ENCODE data around the gene FAM170B. TPM values are rescaled to one million over a fixed set of nuclear protein-coding genes. Genes with fewer than 3 reads are reported as not detected.

Gene FAM170B
- total and polyA plus RNA-seq, 9 of the 15 experiments (the other 6 are each of a cell fraction or from before 2014, with no cell fraction given) = 0.11 to 0.21 TPM; not detected in 7

DNA sequence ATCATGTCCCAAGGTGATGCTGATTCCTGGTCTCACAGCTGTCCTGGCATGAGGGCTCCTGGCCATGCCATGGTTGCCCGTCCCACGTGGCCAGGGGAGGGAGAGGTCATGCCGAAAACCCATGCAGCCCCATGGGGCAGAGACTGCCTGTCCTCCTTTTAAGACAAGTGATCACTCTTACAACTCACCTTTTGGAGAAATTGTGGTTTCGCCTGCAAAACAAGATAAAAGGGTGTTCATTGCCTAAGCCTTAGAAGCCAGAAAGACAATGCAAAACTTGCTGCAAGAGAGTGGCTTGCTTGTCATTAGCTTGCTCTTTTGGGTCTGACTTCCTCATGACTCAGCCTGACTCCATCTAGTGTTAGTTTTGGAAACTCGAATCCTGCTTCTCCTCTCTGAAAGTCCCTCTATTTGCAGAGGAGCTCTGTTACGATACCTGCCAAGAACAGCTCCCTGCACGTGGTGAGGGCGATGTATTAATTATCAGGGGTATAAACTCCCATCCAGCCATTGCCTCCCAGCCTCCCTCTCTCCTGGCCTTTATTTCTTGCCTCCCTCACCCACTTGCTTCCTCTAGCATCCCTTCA is 27.7 kb upstream of the FAM170B start (continued):
- TF ChIP-seq SREBF2 (CRISPR knock-in tag; IDR thresholded peaks at IDR 0.05) = no peak
- TF ChIP-seq ZNF561 (CRISPR knock-in tag; conservative IDR thresholded peaks at IDR 0.05) = no peak
- peak; percentile 67; the same call in 1 of the 2 replicates for TF ChIP-seq FOXM1 (IDR thresholded peaks at IDR 0.05; ENCODE audit: low read depth)
- no peak for TF ChIP-seq FOXM1 (CRISPR knock-in tag; IDR thresholded peaks at IDR 0.05; ENCODE audit: low read depth)
- TF ChIP-seq MCM3 (IDR thresholded peaks at IDR 0.05) = no peak
- TF ChIP-seq DPF2 (IDR thresholded peaks at IDR 0.05) = peak; percentile 94
- peak; percentile 26; the same call in 1 of the 2 replicates for TF ChIP-seq OTX1 (CRISPR knock-in tag; IDR thresholded peaks at IDR 0.05)
- peak; percentile 92 for TF ChIP-seq TEAD4 (IDR thresholded peaks at IDR 0.05; ENCODE audit: low read length)
- TF ChIP-seq TEAD4 (CRISPR knock-in tag; IDR thresholded peaks at IDR 0.05; ENCODE audit: borderline replicate concordance) = no peak
- peak; percentile 57 for TF ChIP-seq CREM (IDR thresholded peaks at IDR 0.05; ENCODE audit: low read depth)
- peak; percentile 94 for TF ChIP-seq SMARCE1 (IDR thresholded peaks at IDR 0.05)
- no peak for TF ChIP-seq ZNF143 (CRISPR knock-in tag; IDR thresholded peaks at IDR 0.05)
- TF ChIP-seq ZBTB11 (CRISPR knock-in tag; IDR thresholded peaks at IDR 0.05) = no peak
- TF ChIP-seq ZNF408 (CRISPR knock-in tag; IDR thresholded peaks at IDR 0.05; ENCODE audit: low read depth) = no peak
- no peak for TF ChIP-seq SIRT6 (IDR thresholded peaks at IDR 0.05; ENCODE audit: low read depth, low read length)
- TF ChIP-seq, protein P1, sequence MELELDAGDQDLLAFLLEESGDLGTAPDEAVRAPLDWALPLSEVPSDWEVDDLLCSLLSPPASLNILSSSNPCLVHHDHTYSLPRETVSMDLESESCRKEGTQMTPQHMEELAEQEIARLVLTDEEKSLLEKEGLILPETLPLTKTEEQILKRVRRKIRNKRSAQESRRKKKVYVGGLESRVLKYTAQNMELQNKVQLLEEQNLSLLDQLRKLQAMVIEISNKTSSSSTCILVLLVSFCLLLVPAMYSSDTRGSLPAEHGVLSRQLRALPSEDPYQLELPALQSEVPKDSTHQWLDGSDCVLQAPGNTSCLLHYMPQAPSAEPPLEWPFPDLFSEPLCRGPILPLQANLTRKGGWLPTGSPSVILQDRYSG (tag; conservative IDR thresholded peaks at IDR 0.05; ENCODE audit: low read depth) = 0 out of 2 replicates have a peak, but pooled peaks have one; percentile 68
- peak; percentile 5 for TF ChIP-seq CTCFL (IDR thresholded peaks at IDR 0.05; ENCODE audit: borderline replicate concordance, insufficient read depth, low read depth, low read length, poor library complexity, severe bottlenecking)
- peak; percentile 86 for TF ChIP-seq CBFA2T3 (IDR thresholded peaks at IDR 0.05)
- TF ChIP-seq ARNT (IDR thresholded peaks at IDR 0.05) = 0 out of 4 replicates have a peak, but pooled peaks of 1 of the 2 experiments have one; percentile 52
- peak; percentile 28; the same call in 1 of the 2 replicates for TF ChIP-seq ELF2 (CRISPR knock-in tag; IDR thresholded peaks at IDR 0.05)
- TF ChIP-seq ZEB2 (IDR thresholded peaks at IDR 0.05) = peak; percentile 89
- TF ChIP-seq HCFC1 (IDR thresholded peaks at IDR 0.05; ENCODE audit: low read depth, low read length) = 0 out of 2 replicates have a peak, but pooled peaks have one; percentile 9
- TF ChIP-seq NCOR1 (IDR thresholded peaks at IDR 0.05) = peak; percentile 58
- TF ChIP-seq KDM2B (CRISPR knock-in tag; IDR thresholded peaks at IDR 0.05) = no peak

Data from K562 (cell line).